NCI-H748 (cell line): Measurements from ENCODE around the gene EPB41L3.
"Not testable (repeated sequence)": the region's sequence is repeated elsewhere in the genome, so short reads cannot be mapped to it uniquely, and the experiment has no call there.

Experiments
- DNase-seq: peaks from one replicate; lab custom pipeline; 2025; ENCODE audit not compliant: unreplicated experiment; lab: John Stamatoyannopoulos, UW

The EPB41L3 gene

DNA sequence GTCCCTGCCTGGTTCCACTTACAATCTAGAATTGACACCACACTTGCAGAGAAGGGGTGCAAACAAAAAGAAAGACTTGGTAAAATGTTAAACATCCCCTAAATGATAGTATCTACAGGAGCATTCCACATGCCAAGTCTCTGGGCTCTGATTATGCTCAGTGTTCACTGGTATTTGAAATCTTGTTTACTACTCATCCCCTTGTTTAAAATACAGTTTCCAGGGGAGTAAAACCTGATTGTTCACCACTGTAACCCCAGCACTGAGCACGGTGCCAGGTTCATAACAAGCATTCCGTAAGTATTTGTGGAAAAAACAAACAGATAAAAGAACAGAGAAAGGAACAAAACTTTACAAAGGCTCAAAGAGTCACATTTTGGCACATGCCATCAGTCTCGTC lies 11.7 kb downstream of the EPB41L3 start:
- DNase-seq: no peak

DNA sequence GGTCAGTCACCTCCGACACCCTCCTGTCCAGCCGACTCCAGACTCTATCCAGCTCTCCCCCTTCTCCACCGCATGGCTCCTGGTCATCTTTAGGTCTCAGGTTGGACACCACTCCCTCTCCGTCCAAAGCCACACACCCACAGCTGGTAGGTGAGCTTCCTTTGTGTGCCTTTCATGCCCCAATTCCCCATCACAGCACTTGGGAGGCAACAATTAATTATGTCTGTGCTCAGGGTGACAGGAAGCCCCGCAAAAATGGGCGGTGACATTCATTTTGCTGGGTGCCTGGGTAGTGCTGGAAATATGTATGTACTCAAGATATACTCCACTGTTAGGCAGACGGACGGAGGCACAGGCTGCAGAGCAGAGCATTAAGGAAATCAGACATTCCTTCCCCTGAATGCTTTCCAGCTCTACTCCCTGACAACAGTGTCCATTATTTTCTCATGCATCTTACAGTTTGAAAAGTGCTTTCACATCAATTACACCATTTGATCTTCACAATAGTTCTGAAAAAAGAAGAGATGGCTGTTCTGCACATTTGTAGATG lies 13.1 kb downstream of the EPB41L3 start:
- no peak for DNase-seq

DNA sequence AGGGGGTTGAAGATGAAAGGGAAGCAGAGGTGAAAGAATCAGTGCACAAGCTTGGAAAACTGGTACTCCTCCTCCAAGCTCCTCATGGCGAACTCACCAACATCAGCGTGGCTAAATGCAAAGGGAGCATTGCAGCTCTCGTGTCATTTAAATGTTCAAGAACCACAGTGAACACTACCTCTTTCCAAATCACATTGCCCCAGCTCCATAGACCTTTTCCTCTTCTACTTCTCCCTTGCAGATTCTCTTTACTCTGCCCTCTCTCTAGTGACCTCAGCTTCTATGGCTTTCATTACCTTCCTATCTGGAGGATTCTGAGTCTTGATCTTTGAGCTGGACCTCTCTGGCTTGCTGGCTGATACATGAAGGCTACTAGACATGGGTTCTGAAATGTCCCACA lies 14.3 kb downstream of the EPB41L3 start:
- DNase-seq: no peak

DNA sequence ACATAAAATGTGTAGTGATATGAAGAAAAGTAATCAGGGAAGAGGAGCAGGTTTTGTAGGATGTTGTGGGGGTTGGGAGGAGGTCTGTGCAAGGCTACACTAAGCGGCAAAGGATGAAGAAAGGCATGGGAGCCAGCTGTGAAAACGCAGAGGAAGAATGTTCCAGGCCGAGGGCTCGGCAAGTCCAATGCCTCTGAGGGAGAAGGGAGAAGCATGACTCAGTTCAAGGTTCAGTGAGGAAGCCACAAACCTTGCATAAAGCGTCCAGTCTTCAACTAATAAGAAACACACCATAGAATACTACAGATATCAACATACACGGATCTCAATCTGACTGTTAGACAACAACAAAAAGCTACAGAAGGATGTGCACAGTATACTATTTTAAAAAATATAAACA lies 16.2 kb downstream of the EPB41L3 start:
- DNase-seq: no peak

DNA sequence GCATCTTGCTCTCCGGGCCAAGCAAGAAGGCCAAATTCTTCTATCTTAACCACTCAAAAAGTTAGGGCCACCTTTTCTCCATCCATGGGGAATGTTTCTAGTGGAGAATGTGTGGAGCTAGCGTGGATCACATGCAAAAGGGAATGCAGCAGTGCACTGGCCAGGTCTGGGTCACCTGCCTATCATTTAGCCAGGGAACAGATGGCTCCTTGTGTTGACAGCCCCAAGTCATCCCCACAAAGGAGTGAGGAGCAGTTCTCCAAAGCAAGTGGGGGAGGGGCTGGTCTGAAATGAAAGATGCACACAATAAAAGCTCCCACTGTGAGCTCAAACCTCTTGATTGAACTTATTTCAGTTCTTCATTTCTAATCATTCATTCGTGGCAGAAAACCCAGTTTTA lies 19.1 kb downstream of the EPB41L3 start:
- no peak for DNase-seq

DNA sequence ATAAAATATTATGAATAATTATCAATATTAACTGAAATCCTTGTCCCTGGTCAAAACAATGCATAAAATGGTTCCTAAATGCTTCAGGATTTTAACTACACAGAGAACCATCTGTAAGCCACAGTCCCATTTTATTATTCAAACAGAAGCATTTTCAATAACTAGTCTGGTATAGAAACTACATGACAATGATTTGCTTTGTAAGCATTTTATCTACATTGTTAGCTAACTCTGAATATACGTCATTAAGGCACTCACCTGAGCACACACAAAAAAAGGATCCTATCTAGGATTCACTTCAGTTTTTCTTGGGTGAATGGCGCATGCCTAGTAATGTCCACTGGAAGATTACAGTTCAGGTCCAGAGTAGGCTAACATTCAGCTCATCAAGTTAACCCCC lies 22.8 kb downstream of the EPB41L3 start:
- DNase-seq: no peak

DNA sequence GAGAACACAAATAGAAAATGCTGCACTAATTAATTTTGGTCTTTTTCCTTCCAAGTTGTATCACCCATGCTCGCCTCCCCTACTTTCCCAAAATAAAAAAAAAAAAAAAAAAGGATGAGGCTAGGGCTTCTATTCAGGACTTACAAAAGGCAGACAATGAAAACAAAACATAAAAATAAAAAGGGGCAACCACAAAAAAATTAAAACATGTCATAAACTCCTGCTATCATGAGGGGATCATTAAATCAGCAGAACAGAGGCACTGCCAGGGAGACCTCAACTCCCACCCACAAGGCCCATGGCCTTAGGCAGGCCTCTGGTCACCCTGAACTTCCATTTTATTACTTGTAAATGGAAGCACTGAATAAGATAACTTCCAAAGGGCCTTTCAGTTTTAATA lies 23.3 kb downstream of the EPB41L3 start:
- no peak for DNase-seq

DNA sequence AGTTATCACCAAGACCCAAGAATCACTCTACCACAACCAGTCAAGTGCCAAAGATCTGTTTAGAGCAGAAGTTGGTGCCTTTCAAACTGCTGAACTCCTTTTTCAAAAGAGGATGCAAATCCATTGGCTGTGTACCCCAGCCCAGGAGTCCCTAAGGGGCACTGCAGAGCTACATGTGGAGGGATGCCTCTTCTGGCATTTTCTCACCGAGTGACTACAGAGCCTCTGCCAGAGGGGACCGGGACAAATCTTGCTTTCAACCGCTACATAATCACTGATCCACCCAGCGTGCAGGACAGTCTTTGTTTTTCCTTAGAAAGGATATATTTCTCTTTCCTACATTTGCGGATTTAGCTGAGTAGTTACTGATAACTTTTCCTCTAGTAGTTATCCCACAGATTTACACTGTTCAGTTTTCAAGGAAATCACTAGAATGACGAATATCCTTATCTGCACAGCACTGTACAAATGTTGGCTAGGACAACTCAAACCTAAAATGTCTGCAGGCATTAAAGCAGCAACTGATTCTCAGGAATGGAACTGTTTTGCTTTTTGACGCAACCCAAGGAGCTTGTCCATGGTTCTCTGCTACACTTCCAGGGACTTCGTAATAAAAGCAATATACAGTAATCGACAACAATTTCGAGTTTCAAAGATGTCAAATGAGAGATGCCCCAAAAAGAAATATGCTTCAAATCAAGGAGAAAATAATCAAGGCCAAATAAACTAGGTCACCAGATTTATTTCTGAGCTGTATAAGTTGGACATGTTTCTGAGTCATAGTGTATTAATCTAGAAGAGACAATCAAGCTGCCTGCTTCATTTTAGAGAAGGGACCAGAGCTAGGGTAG lies 24.1 kb downstream of the EPB41L3 start:
- no peak for DNase-seq

DNA sequence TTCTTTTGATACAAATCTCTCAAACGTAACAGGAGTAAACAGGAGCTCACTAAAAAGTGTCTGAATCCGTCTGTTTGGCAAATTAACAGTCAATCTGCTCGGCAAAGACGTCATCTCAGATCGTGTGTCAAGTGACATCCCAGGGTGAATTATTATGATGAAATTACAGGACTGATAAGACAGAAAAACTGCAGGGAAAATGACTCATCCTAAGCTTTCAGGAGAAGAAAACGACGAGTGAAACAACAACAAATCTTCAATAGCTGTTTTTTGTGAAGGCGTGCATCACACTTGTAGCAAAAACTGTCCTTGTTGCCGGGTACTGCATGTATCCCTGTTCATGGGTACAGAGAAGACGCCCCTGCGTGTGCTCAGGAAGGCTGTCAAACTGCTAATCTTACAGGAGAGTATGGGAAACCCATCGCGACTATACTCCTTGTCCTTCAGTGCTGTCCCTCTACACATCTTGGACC lies 24.9 kb downstream of the EPB41L3 start:
- DNase-seq: no peak

DNA sequence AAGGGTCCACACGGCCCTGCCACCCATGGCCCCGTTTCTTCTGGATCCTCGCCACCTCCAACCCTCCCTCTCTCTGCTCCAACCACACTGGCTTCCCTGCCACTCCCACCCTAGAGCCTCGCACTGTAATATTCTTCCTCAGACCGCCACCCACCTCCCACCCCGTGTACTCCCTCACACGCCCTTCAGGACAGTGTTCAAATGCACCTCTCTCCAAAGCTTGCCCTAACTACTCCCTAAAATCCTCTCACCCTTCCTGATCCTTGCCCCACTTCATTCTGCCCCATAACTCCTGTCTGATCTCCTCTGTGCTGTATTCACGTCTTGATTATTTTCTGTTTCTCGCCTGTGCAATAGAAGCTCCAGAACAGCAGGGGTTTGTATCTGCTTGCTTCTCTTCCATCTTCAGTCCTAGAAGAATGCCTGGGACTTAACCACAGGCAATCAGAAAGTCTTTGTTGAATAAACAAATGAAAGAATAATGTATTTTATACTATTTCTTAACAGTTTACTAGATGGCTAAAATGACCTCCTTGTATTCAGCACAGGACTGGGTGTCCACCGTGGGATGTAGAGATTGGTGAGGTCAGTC lies 25.5 kb downstream of the EPB41L3 start:
- DNase-seq: no peak

DNA sequence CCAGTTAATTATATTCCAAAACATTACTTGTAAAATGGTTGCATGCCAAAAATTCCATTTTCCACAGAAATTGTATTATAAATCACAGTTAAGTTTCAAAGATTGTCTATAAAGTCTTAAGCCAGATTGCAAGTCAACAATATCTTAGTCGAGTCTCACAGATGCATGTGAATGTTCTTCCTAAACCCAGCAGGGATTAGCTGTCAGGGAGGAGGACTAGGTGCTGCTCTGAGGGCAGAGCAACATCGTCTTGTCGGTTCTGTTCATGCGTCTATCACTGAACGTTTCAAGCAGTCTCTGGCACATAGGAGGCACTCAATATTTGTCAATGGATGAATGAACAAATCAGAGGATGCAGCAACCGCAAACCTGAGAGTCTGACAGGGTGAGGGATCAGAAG lies 27.0 kb downstream of the EPB41L3 start:
- no peak for DNase-seq

DNA sequence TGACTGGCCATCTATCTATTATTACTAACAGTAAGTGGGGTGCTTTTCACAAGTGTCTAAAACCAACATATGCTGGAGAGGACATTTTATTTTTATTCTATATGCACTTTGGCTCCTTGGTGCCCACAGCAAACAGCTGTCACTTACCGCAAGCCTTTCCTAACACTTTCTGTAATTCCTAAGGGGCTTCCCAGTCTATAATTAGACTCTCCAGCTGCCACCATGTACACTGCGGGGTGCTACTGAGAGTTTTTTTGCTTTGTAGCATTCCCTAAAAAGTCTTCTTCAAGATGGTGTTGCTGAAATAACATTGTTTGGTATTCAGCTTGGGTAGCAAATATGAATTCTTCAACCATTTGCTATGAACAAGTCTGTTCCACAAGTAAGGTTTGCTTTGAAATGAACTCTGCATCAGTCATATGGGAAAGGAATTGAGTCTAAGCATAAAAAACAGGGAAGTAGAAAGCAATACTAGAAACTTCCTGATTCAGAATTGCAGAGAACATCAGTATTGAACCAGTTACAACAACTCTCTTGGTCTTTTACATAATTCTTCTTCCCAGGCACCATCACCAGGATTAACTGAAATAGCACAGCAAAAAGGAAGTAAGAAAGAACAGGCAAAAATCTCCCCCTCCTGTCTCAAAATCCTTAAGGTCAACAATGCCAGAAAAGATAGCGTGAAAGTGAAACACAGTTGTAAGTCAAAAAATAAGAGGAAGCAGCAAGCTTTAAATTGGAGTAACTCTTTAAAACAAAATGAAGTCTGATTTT lies 28.6 kb downstream of the EPB41L3 start:
- DNase-seq: no peak

DNA sequence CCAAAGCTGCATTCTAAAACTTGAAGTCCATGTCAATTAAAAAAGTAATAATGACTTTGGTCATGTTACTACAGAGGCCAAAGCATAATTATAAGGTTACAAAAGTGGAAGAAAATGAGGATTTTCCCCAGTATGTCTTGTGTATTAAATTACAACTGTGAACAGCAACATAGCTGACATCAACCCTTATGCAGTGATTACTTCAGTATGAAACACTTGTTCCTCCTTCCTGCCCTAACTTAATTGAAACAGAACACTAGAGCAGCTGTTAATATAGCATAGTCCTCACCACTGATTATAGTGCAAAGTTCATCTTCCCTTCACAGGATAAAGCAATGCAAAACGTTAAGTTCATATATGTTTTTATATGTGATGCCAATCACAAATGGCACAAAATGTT lies 29.9 kb downstream of the EPB41L3 start:
- DNase-seq: no peak

DNA sequence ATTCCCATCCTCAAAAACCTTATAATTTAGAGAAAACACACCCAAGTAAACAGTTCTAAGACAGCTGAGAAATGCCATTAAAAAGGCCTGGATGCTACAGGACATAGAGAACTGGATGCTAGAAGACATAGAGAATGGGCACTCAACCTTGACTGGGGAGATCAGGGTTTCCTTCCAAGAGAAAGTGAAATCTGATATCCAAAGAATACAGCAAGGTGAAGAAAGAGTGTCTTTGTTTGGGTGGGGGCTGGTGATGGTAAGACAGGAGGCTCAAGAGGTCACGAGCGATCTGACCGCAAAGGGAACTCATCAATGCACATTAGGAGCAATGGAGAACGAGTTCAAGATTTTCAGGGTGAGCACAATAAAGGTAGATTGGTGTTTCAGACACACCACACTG lies 31.6 kb downstream of the EPB41L3 start:
- DNase-seq: no peak

DNA sequence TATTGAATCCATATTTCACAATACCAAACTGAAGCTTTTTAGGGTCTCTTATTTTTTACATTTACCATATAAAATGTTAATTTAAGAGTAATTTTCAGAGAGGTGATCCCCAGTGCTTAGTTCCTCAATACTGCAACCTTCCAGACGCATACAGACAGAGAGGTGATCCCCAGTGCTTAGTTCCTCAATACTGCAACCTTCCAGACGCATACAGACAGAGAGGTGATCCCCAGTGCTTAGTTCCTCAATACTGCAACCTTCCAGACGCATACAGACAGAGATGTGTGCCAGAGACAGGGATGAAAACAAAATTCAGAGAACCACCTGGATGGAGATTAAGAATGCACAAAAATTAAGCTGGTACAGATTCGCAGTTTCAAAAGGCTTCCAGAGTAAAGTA lies 32.3 kb downstream of the EPB41L3 start:
- not testable (repeated sequence) for DNase-seq

DNA sequence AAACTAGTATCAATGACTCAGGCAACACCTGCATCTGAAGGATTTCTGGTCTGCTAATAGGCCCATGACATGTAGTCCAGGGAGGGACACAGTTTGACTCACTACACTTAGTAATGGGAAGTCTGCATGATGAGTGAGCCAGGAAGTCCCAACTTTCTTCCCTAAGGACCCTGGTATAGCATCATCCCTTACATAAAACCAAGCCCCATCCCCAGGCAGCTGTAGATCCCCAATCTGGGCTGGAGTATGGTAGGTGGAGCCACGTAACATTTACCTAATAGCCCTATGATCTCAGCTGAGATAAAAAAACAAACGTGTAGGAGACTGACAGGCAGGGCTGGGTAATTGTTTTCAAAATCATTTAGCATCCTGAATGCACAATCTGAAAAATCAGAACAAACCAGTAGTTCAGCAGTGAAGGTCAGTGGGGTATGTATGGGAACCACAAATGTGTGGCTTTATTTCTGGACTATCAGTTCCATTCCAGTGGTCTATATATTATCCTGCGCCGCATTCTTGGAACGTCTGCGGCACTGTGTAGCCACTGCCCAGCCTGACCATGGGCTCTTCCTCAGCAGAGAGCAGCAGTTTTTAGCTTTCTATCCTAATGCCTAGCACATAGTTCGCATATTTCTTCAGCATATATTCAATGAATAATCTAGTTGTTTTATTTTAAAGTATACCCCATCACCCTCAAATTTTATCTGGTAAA lies 33.5 kb downstream of the EPB41L3 start:
- no peak for DNase-seq

DNA sequence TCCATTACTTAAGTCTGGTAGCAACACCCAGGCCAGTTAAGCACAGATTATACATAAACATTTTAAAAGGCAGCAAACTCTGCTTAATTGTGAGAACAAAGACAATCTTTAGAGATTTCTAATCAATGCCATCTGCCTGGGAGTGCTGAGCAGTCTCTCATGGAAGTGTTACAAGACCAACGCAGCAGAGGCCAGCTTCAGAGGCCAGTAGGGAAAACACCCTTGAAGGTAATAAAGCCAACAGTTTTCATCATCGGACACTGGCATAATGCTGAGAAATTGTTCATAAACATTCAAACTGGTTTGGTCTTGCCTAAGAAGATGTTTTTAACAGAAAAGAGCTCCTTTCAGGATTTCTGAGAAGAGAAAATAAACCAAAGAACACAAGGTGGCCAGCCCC lies 35.0 kb downstream of the EPB41L3 start:
- no peak for DNase-seq

DNA sequence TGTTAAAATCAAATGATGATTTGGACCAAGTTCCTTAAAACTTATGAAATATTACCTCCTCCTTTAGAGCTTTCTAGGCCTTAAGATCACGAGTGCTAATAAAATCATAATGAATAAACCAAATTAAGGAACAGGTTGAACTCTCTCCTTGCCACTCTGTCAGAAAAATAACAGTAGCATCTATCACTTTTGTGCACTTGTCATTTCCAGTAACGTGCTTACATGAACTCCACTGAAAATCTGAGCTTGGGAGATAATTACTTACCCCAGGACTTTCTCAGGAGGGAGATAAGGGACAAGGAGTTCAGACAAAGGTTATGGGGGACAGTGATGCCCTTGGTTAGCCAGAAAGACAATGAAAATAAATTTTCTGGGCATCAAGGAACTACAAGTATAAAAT lies 36.0 kb downstream of the EPB41L3 start:
- no peak for DNase-seq

DNA sequence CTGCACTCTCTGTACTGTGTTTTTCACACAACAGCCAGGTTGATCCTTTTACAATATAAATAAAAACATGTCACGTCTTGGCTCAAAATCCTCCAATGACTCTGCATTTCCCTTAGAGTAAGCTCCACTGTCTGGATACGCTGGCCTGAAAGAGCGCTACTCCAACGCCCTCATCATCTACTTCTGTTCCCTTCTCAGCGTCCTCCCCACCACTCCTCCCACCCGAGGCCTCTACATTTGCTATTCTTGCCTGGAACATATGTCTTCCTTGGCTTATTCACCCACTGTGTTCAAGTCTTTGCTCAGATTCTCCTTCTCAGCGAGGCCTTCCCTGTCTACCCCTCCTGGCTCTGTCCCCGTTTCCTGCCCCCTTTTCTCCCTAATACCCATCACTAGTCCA lies 37.6 kb downstream of the EPB41L3 start:
- no peak for DNase-seq

DNA sequence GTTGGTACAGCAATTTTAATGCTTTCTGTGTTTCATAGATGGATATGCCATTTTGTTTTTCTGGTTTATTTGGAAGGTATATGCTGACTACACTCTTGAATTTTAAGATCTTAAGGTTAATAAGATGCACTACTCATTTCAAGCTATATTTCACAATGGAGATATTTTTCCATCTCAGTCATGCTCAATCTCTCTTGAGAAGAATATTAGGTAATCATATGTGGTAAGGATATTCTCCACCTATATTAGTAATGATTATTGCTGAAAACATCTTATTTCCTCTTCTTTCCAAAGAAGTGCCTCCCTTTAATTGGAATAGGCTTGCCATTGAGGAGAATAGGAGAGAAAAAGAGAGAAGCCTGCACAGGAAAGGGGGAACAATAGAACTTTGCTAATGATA lies 40.1 kb downstream of the EPB41L3 start:
- DNase-seq: no peak
